GM19035 (cell line): ENCODE data around the gene BCL2.
"Not testable (repeated sequence)": the region's sequence is repeated elsewhere in the genome, so short reads cannot be mapped to it uniquely, and the experiment has no call there.

Experiments used
- ATAC-seq: cut with Tn5 transposase; IDR thresholded peaks from one replicate; pipeline ENCODE4 v1.9.1; 2021; ENCODE audit not compliant: unreplicated experiment

The BCL2 gene

GRCh38 chr18:63319383-63320122 lies at the start of gene BCL2:
TSS of gene BCL2 (minus strand) at chr18:63319769.
- ATAC-seq: peak; percentile 22

GRCh38 chr18:63368611-63369010 lies 49.0 kb upstream of the BCL2 start:
- ATAC-seq: no peak

GRCh38 chr18:63367053-63367953 lies 47.7 kb upstream of the BCL2 start, which contains the start of gene KDSR:
TSS of gene KDSR (minus strand) at chr18:63367206. CDS start at chr18:63367118, 88 bp downstream.
- peak; percentile 88 for ATAC-seq

GRCh38 chr18:63366213-63367052 lies 46.9 kb upstream of the BCL2 start:
- ATAC-seq: peak; percentile 43

GRCh38 chr18:63365876-63366212 lies 46.3 kb upstream of the BCL2 start:
- no peak for ATAC-seq

GRCh38 chr18:63363951-63364350 lies 44.4 kb upstream of the BCL2 start:
- no peak for ATAC-seq

- not testable (repeated sequence) for ATAC-seq
Observed at GRCh38 chr18:63363420-63363819, 43.9 kb upstream of the BCL2 start.

- ATAC-seq: no peak
Observed at GRCh38 chr18:63356272-63356896, 36.8 kb upstream of the BCL2 start.

- ATAC-seq: no peak
Observed at GRCh38 chr18:63350230-63350629, 30.7 kb upstream of the BCL2 start.

- ATAC-seq: peak; percentile 55
Observed at GRCh38 chr18:63348508-63349136, 29.1 kb upstream of the BCL2 start.

- no peak for ATAC-seq
Observed at GRCh38 chr18:63346480-63347183, 27.1 kb upstream of the BCL2 start.

GRCh38 chr18:63346031-63346430 lies 26.5 kb upstream of the BCL2 start:
- no peak for ATAC-seq

- no peak for ATAC-seq
Observed at GRCh38 chr18:63344918-63345317, 25.3 kb upstream of the BCL2 start.

- ATAC-seq: no peak
Observed at GRCh38 chr18:63344263-63344662, 24.7 kb upstream of the BCL2 start.

GRCh38 chr18:63342206-63342605 lies 22.6 kb upstream of the BCL2 start:
- no peak for ATAC-seq

GRCh38 chr18:63339920-63340484 lies 20.4 kb upstream of the BCL2 start:
- ATAC-seq: no peak

- no peak for ATAC-seq
Observed at GRCh38 chr18:63336366-63337099, 17.0 kb upstream of the BCL2 start.

- no peak for ATAC-seq
Observed at GRCh38 chr18:63331105-63331504, 11.5 kb upstream of the BCL2 start.
